Stomach (tissue), 4 donors: ENCODE data around the gene ADCY9.
A peak's percentile ranks its signal among the peaks of the same experiment; 100 is the strongest.

Experiments
- CTCF ChIP-seq, 7 experiments: fragments of 450-650 bp in 4 of 7; fragments of 200-600 bp in 3 of 7; sonication (generic) in 3 of 7; IDR thresholded peaks; one replicate each; pipeline ENCODE4 v1.5.1; 2016 to 2019; ENCODE audit warnings: antibody characterized with exemption in 7 of 7, control low read depth in 2 of 7, mild to moderate bottlenecking in 1 of 7
- EP300 ChIP-seq: sonication (generic); formaldehyde crosslinking; IDR thresholded peaks from one replicate; pipeline ENCODE4 v1.6.1; 2017; ENCODE audit warnings: antibody characterized with exemption
- POLR2A ChIP-seq, 4 donors: fragments of 450-650 bp; IDR thresholded peaks; one replicate each; pipeline ENCODE4 v1.6.1; 2016; ENCODE audit warnings: antibody characterized with exemption in 4 of 4, control low read depth in 2 of 4, mild to moderate bottlenecking in 1 of 4, moderate library complexity in 1 of 4
- POLR2AphosphoS5 ChIP-seq, 3 donors: sonication (generic); formaldehyde crosslinking; IDR thresholded peaks; one replicate each; pipeline ENCODE4 v1.6.1; 2016; ENCODE audit warnings: antibody characterized with exemption in 3 of 3

GRCh38 chr16:3952737-3953131 lies 163.5 kb downstream of the ADCY9 start:
- no peak for TF ChIP-seq CTCF (IDR thresholded peaks at IDR 0.05)
- TF ChIP-seq POLR2A (IDR thresholded peaks at IDR 0.05): no peak
- peak in 1 of 3 donors; percentile 13 for TF ChIP-seq POLR2AphosphoS5 (IDR thresholded peaks at IDR 0.05)
- no peak for TF ChIP-seq EP300
